LNCaP clone FGC (cell line): ENCODE measurements around the gene SEMA6B.

Source experiments
- DNase-seq: peaks from one replicate; pipeline ENCODE4 v3.0.0-alpha.2; 2011; ENCODE audit warnings: low read depth
- H3K4me3 ChIP-seq: 2 replicates; pipeline ENCODE4 v1.5.1; 2011; ENCODE audit warnings: mild to moderate bottlenecking, low read depth, low read length, control low read depth
- TF ChIP-seq, protein P1 (sequence below): IDR thresholded peaks from 2 replicates; pipeline ENCODE4 v1.5.1; 2012; ENCODE audit warnings: mild to moderate bottlenecking; ENCODE audit not compliant: control insufficient read depth, insufficient read depth; ENCODE audit errors: extremely low read depth

Gene SEMA6B

DNA sequence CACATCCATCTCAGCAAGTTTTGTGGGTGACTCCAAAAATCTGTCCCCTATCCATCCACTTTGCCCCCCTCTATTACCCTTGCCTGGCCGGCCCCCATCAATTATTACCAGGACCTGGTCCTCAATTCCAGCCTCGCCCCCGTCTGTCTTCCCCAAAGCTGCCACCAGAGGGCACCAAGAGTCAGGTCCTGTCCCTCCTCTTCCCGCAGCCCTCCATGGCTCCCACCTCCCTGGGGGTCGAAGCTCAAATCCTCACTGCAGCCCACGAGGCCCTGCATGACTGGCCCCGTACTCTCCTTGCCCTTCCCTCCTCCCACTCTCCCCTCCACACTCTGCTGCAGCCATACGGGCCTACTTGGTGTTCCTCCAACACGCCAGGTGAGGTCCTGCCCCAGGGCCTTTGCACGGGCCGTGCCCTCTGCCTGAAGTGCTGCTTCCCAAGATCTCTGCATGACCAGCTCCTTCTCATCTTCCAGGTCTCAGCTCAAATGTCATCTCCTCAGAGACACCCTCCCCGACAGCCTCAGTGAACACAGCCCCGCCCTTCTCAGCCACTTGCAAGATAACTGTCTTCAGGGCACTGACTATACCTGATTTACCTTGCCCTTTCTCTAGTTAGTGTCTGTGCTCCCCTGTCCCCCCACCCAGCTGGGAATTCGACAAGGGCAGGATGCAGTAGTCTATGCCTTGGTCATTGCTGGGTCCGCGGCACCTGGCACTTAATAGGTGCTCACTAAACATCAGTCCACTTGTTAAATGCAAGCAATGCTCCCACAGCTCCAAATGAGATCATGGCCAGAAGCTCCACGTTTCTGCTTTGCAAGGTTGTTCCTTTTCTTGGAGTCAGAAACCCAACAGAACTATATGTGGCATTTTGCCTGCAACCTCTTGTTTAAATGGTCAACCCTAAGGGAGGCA is 16.8 kb upstream of the SEMA6B start:
- H3K4me3 ChIP-seq: no peak overlapping the region
- DNase-seq: no peak
- TF ChIP-seq, protein P1, sequence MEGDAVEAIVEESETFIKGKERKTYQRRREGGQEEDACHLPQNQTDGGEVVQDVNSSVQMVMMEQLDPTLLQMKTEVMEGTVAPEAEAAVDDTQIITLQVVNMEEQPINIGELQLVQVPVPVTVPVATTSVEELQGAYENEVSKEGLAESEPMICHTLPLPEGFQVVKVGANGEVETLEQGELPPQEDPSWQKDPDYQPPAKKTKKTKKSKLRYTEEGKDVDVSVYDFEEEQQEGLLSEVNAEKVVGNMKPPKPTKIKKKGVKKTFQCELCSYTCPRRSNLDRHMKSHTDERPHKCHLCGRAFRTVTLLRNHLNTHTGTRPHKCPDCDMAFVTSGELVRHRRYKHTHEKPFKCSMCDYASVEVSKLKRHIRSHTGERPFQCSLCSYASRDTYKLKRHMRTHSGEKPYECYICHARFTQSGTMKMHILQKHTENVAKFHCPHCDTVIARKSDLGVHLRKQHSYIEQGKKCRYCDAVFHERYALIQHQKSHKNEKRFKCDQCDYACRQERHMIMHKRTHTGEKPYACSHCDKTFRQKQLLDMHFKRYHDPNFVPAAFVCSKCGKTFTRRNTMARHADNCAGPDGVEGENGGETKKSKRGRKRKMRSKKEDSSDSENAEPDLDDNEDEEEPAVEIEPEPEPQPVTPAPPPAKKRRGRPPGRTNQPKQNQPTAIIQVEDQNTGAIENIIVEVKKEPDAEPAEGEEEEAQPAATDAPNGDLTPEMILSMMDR: peak; percentile 34

- TF ChIP-seq, protein P1: no peak
- DNase-seq: no peak
- H3K4me3 ChIP-seq: no peak overlapping the region
These were observed 16.0 kb upstream of the SEMA6B start for GRCh38 chr19:4575267-4576015.

GRCh38 chr19:4573682-4574081 is 14.2 kb upstream of the SEMA6B start:
- H3K4me3 ChIP-seq: no peak overlapping the region
- no peak for DNase-seq
- TF ChIP-seq, protein P1: no peak

DNA sequence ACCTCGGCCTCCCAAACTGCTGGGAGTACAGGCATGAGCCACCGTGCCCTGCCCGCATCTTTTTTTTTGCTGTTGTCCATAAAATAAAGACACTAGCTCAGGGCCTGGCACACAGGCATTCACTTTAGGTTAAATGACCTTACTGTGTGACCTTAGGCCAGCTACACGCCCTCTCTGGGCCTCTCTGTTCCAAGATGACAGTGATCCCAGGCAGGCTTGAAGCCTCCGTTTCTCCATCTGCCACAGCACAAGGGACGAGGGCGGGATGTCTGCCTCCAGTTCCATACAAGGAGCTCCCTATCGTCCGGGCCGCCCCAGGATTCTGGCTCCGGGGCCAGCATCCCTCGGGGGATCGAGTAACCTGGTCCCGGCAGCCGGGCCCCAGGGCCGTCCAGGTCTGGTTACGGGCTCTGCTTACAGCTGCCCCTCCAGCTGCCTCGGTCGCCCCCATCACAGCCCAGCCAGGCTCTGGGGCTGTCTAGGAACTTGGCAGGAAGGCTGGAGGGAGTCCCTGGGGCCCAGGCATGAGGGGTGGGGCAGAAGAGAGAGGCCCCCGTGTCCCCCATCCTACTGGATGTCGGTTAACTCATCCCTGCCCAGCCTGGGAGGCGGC is 11.9 kb upstream of the SEMA6B start:
- no peak for DNase-seq
- no peak overlapping the region for H3K4me3 ChIP-seq
- TF ChIP-seq, protein P1: no peak

DNA sequence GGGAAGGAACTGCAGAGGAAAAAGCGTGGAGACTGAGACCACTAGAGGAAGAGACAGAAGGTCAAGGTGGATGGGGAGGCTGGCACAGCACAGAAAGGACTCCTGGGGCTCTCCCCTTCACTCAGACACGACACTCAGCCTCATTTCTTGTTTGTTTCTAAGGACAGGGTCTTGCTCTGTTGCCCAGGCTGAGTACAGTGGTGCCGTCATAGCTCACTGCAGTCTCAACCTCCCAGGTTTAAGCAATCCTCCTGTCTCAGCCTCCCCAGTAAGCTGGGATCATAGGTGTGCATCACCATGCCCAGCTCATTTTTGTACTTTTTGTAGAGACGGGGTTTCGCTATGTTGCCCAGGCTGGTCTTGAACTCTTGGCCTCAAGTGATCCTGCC is 11.4 kb upstream of the SEMA6B start:
- no peak for DNase-seq
- H3K4me3 ChIP-seq: no peak overlapping the region
- TF ChIP-seq, protein P1: no peak

DNA sequence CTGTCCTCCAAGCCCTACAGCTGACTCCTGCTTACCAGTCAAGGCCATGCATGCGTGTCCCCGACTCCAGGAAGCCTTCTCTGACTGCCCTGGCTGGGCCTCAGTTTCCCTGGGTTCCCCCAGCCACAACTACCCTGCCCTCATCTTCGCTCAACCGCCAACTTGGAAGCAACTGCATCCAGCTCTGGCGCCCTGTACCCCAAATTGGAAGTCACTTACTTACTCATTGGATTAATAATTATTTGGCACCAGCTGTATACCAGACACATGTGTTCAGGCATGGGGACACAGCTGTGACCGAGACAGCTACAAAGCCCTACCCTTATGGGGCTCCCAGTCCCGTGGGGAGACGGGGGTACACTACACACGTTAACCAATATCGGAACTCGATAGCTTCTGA is 10.9 kb upstream of the SEMA6B start:
- TF ChIP-seq, protein P1: no peak
- H3K4me3 ChIP-seq: no peak overlapping the region
- DNase-seq: no peak
